Middle frontal gyrus (tissue), 1 donor: ENCODE results near the gene AMN.

ENCODE experiments used
- DNase-seq: peaks from one replicate; pipeline ENCODE4 v3.0.0-alpha.2; 2015; ENCODE audit warnings: low spot score; ENCODE audit errors: extremely low spot score

Gene AMN

DNA sequence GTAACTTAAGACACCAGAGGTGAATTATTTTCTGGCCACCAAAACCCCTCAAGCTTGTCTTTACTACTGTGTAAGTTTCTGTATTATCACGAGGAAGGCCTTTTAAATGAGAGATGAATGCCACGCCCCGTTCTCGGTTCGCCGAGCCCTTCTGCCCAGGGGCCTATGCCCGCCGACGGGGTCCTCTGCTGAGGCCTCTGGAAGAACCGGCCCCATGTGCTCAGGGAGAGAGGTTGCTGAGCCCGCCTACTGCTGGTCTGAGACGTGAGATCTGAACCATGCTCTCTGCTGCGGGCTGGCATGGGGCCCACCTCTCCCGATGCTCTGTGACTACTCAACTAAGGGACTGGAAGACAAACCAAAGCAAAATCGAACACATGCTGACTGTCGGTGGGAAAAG is 21.0 kb downstream of the AMN start:
- no peak for DNase-seq

DNA sequence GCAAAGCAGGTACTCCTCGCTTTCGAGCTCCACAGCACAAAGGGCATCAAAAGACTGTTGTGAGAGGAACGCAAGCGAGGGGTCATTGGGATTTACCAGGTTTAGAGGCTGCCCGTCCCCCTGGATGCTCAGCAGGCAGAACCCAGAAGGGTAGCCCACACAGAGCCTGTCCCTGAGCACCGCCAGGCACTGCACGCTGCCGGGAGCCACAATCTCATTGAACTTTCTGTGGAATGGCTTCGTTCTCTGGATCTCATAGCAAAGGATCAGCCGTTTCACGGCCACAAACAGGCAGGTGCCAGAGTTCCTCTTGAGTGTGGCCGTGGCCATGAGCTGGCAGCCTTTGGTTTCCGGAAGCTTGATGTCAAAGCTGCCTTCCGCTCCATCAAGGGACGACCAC is 21.5 kb downstream of the AMN start:
- no peak for DNase-seq

DNA sequence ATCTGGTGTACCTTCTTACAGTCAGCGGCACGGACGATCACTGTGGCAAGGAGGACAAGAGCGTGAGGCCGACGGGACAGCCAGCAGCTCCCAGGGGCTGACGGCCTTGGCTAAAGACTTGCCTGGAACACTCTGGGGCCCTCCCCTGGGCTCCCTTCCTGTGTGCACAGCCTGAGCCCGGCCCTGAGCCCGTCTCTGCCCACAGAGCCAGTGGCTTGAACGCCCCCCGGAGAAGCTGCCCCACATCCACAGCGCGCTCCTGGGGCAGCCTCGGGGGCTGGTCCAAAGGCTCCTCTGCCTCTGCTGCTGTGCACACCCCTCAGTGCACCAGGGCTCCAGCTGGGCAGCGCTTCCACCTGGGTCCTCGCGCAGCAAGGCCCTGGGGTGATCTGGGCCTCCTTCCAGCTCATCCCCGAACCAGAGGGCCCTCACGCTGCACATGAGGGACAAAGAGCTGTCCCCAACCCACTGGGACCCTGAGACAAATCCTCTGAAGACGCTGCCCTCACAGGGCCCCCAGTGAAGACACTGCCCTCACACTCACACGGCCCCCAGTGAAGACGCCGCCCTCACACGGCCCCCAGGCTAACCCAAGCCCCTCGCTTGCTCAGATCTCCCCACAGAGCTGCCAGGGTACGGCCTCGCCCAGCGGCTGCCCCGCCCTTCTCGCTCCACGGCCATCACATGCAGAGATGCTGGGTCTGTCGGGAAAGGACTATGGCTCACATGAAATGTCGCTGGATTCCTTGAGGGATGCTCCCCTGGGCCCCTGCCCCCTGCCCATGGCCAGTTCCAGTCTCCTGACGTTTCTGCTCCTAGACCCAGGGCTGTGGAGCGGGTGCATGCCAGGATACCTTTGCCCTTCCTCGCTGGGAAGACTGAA is 22.2 kb downstream of the AMN start:
- DNase-seq: no peak

DNA sequence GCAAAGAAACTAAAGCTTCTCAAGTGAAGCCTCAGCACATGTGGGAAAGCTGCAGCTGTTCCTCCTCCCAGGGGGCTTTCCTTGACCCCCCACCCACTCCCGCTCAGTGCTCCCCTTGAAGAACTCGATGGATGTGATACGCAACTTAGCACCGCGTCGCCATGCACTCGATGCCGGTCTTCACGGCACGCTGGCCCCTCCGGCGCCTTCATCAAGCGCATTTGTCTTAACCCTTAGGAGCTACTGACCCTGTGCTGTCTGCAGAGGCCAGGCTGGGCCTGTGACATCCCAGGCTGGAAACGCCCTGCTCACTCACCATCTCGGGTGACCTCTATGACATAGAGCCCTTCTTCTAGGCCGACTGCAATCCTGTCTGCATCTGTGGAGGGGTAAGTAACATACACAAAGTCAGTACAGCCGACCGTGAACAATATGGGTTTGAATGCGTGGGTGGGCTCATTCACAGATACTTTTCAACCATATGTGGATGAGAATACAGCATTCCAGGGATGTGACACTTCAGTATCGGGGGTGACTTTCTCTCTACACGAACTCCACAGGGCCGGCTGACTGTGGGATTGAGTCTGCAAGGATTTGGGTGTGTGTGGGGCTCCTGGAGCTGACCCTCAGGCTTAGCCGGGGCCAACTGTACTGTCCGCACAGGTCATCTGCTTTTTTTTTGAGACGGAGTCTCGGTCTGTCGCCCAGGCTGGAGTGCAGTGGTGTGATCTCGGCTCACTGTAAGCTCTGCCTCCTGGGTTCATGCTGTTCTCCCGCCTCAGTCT is 23.1 kb downstream of the AMN start:
- no peak for DNase-seq

DNA sequence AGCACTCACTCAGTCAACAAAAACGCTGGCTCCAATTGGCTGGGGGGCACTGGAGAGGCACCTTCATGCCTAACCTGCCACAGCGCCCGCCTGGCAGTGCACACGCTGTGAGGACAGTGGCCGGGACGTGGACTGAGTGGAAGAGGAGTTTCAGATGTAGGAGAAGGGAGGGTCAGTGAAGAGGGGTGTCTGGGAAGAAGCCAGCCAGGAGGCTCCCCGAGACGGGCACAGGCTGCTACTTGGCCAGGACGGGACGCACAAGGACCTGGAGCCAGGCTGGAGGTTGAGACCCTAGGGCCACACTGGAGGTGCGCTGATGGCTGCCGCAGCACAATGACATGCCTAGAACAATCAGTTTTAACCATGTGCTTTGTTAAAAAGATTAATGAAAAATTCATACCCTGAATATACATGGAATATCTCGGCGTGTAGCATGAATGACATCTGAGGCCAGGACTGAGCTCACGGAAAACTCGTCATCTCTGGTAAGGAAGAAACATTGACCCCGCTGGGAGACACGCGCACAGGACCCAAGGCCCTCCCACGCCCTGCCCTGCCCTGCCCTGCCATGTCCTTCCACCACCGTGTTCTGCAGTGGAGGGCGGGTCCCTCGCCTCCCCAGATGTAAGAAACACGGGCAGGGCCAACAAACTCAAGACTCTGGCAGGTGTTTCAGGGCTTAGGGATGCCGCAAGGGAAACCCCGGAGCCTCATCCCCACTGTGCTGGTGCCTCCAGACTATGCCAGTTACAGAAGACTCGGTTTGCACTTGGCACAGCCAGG is 25.0 kb downstream of the AMN start:
- no peak for DNase-seq

DNA sequence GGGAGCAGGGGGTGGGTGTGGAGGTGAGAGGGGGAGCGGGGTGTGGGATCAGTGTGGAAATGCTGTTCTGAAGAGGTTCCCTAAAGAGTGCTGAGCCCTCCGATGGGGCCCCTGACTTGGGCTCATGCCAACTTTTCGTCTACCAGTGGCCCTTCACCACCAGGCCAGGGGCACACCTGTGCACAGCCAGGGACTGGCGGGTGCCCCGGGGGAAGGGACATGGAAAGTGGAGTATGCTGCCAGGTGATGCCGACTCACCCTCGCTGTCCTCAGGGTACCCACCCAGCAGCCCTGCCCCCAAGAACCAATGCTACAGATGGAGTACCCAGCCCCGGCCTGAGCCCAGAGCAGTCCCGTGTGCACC is 26.2 kb downstream of the AMN start:
- no peak for DNase-seq

DNA sequence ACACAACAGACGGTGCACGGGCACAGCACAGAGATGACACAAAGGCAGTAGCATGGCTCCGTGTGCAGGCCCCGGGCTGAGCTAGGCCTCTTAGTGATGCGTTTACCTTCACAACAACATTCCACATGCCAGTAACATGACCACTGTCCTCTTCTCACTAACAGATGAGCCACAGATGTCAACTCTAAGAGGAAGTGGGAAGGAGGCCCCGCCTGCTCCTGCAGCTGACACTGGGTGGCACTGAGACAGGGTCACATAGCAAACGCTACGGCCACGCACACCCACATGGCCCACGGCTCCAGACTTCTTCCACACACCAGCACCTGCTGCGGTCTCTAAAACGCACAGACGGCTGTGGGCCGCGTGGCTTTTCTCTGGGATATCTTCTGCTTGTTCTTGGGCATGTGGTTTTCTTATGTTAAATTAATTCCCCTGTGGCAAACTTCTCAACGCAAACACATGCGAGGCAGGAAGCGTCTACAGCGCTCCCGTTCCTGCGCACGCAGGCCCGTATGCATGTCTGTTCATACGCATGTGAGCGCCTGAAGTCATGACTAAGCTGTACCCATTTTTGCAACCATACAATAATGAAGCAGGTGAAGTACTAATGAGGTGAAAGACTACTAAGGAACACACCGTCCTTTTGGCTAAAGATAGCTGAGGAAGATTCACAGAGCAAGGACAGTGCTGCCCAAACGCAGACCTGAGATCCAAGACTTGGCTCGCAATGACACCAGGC is 26.8 kb downstream of the AMN start:
- DNase-seq: no peak

DNA sequence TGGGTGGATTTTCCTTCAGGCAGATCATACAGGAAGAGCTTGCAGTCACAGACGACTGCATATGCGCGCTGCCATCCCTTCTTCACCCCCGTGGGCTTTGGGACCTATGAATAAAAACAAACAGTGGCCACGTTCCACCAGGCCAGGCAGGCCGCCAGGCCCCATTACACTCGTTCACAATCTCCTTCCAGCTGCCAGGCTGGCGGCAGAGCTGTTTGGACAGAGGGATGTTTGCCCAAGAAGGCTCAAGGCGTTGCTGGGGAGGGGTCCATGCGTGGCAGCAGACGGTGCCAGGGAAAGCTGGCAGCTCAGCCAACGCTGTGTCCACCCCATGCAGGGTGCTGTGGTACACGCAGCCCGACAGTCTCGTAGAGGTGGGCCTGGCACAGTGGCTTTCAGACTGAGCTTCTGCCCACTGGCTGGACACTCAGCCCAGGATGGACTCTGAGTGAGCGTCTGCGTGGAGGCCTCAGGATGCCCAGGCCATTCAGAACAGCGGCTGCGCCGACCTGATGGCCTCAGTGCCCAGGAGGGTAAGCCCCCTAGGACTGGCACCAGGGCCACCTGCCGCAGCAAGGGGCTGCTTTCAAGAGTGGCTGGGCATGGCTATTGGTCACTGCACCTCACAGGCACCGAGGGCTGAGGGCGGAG is 27.5 kb downstream of the AMN start:
- DNase-seq: peak; percentile 74

DNA sequence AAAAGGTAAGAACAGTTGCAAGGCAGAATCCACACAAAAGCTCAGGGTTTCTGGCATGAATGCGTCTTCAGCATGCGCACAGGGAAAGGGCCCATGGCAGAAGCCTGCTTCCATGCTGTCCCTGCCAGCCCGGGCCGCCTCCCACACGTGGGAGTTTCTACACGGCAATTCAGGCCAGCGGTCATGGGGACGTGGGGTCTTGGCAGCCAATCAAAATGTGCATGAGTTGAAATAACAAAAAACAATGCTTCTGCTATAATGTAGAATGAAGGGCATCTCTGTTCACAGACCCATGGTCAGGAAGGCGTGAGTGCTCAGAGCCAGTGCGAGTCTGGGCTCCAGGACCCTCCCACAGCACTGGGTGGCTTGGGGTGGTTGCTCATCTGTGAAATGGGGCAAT is 28.6 kb downstream of the AMN start:
- peak; percentile 67 for DNase-seq

DNA sequence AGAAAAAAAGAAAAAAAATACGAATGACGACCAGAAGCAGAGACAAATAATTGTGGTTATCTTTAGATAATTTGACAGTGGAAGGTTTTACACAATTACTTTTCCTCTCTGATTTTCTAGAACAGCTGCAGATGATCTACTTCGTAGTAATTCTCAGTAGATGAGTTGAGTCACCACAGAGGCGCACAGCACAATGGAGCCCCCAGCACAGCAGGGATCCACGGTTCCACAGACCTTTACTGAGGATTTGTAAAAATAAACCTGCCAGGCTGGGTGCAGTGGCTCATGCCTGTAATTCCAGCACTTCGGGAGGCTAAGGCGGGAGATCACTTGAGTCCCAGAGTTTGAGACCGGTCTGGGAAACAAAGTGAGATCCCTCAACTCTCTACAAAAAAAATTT is 29.3 kb downstream of the AMN start:
- DNase-seq: no peak

DNA sequence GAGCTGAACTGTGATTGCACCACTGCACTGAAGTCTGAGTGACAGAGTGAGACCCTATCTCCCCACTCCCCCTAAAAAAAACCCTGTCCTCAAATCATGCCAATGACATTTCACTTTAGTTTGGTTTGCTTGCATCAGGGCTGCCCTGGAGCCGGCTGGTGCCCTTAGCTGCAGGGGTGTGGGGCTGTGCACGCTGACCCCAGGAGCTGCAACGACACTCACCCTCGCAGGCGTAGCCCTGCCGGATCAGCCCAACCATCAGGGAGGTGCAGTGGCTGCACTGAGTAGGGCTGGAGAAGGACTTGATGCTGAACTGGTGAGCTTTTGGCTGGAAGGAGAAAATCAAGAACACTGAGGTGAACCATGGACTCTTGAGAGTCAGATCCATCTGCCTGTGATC is 29.8 kb downstream of the AMN start:
- DNase-seq: no peak

DNA sequence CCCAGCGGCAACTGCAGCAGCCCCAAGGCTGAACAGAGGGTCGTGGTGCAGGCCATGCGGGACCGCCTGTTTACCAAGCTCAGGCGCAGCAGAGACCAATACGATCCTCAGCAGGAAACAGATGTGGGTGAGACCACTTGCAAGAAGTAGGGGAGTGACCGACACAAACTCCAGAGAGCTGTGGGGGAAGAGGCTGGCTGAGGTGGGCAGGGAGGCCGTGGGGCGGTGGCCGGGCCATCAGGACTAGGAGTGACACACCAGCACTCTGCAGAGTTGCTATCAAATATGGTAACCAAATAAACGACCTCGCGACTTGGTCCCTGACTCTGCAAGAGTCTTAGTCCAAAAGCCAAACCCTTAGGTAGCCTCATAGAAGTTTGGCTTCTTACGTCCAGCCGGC is 30.6 kb downstream of the AMN start:
- no peak for DNase-seq

DNA sequence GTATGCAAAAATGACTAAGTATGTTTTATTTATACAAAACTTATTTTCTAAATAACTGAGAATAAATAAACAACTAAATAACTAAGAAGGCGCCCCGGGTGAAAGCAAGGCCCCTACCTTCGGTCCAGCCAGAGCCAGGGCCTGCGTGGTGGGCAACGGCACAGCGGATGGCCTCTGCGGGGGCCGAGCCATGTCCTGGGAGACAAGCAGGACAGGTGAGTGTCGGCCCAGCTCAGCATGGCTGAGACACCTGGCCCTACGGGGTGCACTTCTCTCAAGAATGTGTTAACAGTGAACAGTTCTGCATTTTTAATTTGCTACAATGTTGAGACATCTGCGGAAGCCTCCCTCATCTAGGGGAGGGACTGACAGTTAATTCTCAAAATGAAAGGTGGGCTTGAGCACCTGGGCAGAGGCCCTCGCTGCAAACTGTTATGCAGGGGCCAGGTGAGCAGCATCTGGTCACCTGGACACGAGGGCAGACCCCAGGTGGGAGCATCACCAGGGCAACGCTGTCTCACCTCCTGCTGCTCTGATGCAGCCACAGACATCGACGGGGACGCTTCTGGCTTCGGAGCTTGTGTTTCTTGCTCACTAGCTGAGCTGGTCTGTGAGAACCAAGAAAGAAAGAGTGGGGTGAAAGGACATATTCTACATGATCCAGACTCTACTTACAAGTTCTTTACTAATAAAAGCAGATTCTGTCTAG is 31.8 kb downstream of the AMN start:
- DNase-seq: no peak

DNA sequence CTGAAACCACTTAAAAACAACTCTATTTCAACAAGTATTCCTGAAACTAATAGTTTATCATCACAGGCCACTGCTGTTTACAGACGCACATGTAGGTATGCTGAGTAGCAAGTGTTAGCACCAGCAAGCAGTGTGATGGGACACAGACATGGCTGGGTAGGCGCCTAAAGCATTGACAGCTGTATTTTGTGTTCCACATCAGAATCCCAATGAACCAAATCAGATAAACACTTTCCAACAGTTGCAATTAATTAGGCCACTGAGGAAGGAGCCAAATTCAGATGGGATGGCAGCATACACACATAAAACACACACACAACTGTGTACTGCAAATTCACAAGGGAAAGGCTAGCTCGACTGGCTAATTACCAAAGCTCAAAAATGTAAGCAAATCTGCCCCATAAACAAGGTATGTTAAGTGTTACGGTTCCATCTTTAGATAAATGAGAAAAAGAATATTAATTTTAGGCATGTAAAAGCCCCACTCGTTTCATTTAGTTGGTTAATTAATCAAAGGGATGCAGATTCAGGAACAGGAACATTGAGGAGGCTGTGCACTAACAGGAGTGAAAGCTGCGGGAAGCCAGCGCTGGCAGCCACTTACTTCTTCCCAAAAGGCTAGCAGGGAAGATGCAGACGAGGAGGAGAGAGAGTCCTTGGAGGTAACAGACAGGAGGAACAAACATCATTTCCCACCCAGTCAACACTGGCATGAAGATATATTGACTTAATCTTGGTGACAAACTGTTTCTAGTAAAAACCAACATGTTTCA is 33.4 kb downstream of the AMN start:
- DNase-seq: no peak

DNA sequence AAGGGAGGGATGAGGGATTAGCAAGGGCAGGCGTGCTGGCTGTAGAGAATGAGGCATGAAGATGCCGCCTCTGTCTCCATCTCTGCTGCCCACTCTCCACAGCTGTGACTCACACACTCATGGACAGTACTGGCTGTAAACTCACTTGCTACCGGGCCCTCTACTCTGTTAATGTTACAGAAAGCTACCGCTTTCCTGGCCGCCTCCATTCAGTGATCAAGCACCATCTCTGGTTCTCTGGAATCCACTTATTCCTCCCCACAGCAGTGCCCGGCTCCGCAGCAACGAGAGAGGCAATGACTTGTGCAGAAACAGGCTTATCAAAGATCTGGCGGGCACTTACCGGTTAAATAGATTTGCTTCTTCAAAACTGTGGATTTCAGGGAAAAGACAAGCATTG is 34.8 kb downstream of the AMN start:
- DNase-seq: peak; percentile 34

DNA sequence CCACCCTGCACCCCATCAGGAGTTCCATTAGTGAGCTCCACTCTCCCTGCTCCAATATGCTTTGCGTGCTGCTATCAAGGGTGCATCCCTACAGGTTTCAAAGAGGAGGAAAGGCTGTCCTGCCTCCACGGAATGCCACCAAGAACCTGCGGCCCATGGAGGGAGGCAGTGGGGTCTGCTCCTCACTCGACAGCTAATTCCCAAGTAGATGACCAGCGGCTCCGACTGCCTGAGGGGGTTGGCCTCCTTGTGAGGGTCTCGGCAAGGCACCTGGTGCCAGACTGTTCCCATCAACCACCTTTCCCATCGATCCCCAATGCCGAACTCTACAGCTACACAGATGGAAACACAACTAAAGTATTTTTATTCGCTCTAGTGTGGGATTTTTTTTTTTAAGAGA is 36.0 kb downstream of the AMN start:
- DNase-seq: no peak

DNA sequence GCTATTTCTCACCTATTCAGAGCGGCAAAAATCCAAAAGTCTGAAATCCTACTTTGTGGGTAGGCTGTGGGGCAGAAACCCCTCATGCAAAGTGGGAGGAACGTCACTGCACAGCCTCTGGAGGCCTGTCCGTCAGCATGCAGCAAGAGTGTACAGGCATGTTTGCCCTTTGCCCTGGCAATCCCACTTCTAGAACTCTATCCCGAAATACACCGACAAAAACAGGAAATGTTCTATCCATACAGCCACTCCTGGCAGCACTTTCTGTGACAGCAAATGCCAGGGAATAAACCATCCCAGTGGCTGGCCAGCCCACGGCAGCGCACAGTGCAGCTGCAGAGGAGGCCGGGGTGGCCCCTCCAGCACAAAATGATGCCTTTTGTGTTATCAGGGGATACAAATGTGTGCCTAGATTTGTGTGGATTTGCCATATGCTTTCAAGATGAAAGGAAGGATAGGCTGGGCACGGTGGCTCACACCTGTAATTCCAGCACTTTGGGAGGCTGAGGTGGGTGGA is 39.7 kb downstream of the AMN start:
- DNase-seq: no peak

DNA sequence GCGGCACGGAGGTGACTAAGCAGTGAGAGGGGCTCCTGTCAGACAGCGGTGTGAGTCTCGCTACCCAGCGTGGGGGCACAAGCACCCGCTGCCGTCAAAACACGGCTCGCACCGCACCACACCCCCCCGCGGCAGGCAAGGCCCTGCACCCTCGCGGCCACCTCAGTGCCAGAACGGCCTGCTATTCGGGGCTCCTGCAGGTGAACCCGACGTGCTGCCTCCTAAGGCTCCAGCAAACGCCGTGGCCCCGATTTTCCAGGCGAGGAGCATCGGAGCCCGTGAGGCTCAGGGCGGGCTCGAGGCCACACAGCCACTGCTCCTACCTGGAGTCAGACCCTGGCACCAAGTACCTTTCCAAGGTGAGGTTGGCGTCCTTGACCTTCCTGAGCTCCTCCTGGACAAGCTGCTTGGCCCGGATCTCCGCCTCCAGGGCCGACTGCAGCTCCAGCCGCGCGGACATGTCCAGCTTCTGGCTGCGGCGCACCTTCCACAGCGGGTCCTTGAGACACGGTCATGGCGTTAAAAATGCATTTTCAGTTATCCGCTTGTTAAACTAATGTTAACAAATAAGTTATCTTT is 41.8 kb downstream of the AMN start:
- no peak for DNase-seq

DNA sequence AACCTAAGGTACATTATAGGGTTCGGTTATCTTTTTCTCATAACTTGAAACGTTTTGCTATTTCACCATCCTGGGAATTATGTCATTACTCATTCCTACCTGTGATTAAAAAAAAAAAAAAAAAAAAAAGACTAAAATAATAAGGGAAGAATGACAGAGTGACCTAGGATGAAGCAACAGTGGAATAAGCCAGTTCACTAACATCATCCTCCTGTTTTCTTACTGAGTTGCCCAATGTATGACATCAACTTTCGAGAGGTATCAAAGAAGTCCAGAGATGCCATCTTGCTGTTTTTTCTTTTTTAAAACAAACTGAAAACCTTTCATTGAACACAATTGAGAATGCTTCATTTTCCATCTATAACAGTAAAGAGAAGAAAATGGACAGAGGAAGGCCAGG is 42.8 kb downstream of the AMN start:
- DNase-seq: no peak
